GM18507 (cell line): ENCODE data around the gene RFX6.

ENCODE experiments used
- DNase-seq: peaks from one replicate; pipeline ENCODE4 v3.0.0; 2011; ENCODE audit warnings: low read depth; ENCODE audit not compliant: insufficient read length; ENCODE audit errors: extremely low spot score
- FAIRE-seq: peaks from 2 replicates; lab custom pipeline; 2011; peaks lifted over from hg19 to GRCh38; lab: Jason Lieb, UNC

RFX6 gene

DNA sequence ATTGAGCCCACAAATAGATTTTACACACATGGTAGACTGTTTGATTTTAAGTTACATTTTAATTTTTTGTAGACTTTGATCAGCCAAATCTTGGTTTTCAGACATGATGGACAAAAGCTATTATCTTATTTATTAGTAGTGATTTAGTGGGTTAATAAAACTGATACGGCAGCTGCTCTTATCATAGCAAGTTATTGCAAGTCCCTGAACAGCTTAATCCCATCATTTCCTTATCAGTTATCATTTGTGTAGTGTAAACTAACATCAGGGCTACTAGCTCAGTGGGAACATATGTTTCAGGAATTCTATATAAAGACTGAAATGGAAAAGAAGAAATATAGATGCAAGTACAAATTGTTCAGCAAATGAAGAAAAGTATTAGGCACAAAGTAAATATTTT, 10.9 kb downstream of the RFX6 start:
- DNase-seq: no peak

DNA sequence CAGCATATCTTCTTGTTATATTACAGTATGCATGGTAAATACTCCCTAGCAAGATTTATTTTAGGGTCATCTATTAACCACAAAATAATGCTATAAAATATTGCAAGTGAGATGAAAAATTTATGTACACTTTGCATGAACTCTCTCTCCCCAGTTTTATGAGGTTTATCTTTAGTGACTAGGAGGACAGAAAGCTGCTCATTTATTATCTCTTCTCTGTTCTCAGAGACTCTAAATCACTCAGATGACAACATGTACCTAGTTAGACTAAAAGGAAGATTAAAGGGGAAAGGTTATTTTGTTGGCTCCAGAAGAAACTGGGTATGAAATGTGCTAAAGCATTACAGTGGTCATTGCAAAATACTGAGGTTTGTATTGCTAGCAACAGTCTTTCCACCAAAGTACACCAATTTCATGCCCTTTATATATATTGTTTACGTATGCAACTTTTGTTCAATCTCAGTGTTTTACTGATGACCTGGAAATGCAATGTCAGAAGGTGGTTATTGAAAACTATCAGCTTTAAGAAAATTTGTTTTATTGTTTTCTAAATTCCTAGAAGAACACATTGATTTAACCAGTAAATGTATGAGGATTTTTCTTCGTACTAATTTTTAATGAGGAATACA, 11.8 kb downstream of the RFX6 start:
- DNase-seq (no peak), FAIRE-seq (no peak)

More for the DNA sequence above, 10.9 kb downstream of the RFX6 start:
- FAIRE-seq: no peak

DNA sequence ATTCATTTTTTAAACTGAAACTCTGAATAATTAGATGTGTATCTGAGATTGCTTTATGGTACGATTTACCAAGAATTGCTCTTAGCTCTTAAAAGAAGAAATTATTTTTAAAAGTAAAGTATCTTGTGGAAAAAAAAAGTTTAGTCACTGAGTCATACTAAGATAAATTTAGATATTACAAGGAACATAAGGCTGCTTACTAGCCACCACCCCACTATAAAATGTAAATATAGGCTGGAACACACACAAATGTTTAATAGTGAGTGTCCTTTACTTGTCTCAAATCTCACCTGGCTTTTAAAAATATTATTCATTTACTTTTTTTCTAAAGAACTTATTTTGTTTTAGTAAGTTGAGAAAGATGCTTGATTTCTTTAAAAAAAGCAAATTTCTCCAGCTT, 17.6 kb downstream of the RFX6 start:
- DNase-seq (no peak), FAIRE-seq (no peak)

DNA sequence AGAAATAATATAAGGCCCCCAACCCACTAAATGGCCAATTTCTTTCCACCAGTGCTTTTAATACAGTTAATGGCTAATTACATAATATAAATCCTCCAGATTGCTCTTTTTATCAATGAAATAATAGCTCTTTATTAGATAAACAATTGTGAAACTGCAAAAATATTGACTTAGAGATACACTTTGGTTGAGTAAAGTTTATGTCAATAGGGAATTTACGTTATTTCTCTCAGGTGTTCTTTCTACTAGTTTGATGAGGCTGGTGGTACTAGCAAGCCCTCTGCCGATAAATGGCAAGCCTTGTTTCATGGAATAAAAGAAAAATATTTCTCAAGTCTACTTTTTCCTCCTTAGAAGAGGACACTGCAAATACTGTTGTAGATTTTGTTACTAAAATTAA, 18.9 kb downstream of the RFX6 start:
- FAIRE-seq (no peak), DNase-seq (no peak)

DNA sequence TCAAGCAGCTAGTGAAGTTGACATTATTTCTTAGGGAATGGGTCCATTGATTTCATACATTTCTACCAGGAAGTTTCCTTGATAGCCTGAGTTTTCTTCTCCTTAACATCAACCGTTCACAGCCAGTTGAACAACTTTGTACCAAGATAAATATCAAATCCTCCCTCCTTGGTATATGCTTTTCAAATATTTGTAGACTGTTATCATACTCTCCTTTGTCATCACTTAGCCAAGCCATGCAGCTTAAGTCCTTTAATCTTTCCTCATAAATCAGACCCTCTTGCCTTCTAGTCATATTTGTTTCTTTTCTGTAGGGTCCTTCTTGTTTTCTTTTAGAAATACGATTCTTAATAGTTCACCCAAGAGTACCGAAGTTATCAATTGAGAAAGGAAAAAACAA, 25.6 kb downstream of the RFX6 start:
- DNase-seq (no peak), FAIRE-seq (no peak)

DNA sequence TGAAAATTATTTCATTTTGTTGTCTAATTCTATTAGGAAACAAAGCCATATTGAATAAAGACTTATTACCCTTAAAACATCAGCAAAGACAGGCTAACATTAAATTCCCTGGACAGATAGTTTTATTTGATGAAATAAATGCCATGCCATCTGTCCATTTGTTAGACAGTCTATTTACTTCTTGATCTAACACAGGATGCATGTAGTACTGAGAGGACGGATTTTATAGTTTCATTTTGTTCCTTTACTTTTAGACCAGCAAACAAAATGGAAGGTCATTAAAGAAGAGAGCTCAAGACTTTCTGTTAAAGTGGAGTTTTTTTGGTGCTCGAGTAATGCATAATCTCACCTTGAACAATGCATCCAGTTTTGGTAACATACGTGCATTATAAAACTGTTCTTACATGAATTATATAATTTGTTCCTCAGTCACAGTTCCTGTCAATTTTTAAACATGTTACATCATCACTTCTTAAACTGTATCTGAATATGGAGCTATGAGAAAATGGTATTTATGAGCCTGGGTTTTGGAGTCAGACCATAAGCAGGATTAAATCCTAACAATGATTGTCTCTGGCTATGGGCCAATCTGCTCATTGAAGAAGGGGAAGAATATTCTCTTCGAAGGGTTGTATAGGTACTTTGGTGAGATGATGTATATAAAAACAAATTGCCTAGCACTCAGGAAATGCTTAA, 46.0 kb downstream of the RFX6 start:
- DNase-seq: no peak
- FAIRE-seq: no peak

DNA sequence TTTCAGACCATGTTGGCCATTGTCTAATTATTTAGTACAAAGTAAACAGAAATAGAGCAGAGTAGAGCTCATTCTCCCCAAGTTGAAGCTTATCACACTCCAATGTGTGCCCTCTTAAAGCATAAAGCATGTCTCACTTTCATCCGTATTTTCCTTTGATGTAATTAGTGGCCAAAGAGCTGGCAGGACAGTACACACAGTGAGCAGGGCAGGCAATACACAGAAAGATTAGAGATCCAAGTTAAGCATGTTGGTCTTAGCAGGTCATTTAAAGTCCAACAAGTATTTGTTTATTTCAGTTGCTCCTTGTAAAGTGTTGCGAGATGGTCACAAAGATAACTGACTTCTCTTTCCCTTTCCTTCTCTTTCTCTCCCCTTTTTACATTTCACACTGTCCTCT, 47.2 kb downstream of the RFX6 start:
- FAIRE-seq: no peak

DNA sequence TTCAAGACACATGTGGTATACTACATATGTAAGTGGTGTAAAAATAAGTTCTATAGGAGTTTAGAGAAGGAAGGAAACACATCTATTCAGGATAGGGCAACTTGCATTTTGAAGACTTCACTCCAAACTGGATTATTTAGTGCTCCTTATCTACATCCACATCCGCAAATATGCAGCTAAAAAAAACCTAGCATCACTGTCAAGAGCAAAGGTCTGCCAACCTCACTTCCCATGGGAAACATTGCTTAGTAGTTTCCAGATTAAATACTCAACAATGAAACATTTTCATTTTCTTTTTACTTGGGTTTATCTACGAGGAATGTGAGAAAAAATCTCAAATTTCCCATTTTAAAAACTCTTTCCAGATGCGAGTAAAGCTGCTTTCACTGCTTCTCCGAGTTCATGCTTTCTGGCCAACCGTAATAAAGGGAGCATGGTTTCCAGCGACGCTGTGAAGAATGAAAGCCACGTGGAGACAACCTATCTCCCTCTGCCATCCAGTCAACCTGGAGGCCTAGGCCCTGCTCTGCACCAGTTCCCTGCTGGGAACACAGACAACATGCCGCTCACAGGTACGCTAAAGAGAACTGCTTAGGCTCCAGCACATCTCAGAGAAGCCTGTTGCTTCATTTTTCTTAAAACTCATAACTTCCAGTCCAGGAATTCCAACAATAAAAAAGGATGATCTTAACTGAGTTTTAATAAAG, 48.2 kb downstream of the RFX6 start:
- DNase-seq (no peak), FAIRE-seq (no peak)

More for the DNA sequence above, 47.2 kb downstream of the RFX6 start:
- no peak for DNase-seq

DNA sequence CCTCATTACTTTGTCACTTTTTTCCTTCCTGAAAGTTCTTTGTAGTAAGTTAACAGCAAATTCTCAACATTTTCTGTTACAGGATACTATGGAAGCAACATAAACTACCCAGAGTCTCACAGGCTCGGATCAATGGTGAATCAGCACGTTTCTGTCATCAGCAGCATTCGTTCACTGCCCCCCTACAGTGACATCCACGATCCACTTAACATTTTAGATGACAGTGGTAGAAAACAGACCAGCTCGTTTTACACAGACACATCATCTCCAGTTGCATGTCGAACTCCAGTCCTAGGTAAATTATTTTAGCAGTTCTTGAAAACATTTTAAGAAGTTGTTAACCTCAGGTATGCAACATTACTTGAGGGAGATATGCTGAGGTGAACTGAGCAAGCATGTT, 51.6 kb downstream of the RFX6 start:
- no peak for FAIRE-seq
- no peak for DNase-seq

DNA sequence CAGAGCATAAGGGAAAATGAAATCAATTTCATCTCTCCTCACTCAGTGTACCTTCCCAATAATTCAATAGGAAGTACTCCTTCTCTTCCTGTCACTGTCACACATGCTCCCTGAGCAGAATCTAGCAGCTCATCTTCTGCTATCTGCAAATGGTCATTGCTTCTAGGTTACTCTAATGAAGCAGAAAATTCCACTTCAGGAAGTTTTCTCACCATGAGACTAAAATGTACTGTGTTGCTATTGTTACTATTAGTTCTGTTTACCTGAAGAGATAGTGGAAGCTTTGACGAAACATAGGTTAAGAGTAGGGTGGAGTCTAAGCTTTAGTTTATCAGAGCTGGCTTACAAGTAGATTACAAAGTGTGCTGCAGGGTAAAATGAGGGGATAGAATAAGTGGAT, 52.8 kb downstream of the RFX6 start:
- FAIRE-seq (no peak), DNase-seq (no peak)

DNA sequence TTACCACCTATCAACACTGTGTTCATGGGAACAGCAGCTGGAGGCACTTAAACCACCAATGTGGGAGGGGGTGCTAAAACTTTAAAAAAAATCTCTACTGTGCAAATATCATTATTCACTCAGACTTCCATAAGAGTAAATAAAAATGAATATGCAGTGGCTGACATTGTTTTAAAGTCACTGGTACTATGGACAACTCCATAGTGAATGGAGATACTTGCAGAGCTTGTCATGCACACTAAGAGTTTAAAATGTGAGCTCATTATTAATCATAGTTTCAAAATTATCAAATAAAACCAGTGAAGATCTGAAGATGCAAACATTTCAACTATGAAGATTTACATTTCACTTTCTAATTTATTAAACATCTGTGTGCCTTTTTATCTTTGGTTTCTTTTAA, 54.4 kb downstream of the RFX6 start:
- DNase-seq (no peak), FAIRE-seq (no peak)

DNA sequence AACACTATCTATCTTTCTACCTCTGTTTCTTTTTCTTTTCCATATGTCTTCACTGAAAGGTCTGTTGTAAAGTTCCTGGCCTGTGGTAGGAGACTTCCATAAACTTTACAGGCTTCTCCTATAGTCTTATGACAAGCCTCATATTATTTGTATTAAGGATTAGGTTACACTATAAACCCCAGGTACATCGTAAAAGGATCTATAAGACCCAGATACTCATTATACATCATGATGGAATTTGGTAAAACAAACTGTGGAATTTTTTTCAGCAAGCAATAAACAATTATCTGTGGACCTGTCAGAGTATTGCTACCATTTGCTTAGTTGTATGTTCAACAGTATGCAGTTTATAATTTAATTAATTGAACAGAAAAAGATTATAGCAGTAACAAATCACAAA, 55.5 kb downstream of the RFX6 start:
- FAIRE-seq (no peak), DNase-seq (no peak)

DNA sequence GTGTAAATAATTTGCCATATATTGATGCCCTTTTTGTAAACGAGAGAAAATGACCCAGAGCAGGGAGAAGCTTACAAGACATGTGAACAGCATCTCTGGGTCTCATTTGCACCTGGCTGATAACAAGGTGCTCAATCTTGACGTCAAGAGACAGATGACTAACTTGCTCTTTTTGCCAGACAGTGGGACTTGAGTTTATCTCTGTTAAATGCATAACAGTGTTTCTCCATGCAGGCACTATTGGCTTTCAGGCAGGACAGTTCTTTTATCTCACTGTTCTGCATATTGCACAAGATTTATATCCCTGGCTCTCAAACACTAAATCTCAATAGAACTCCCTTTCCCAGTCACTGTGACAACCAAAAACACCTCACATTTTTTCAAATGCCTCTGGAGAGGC, 56.4 kb downstream of the RFX6 start:
- DNase-seq (no peak), FAIRE-seq (no peak)

DNA sequence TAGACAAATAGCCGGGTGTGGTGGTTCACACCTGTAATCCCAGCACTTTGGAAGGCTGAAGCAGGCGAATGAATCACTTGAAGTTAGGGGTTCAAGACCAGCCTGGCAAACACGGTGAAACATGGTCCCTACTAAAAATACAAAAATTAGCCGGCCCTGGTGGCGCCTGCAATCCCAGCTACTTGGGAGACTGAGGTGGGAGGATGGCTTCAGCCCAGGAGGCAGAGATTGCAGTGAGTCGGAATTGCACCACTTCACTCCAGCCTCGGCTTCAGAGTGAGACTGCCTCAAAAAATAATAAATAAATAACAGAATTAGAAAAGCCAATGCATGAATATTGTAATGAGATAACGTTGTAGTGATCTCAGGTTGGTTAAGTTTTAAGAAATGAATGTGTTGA, 61.3 kb downstream of the RFX6 start:
- DNase-seq (no peak), FAIRE-seq (no peak)

DNA sequence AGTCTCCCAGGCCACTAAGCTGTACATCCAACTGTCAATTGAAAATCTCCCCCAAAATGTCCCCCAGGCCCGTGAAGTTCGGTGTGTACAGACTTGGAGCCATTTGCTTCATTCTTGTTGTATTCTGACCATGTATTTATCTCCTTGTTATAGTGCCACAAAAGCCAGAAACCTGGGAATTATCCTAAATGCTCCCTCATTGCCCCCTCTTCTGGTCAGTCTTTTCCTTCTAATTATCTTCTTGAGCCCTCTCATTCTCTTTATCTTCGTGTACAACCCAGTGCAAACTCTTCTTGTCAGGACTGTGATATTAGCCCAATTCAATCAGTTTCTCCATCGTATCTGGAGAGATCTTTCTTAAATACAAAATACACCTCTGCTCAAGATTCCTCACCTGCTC, 64.7 kb downstream of the RFX6 start:
- no peak for FAIRE-seq
- no peak for DNase-seq

DNA sequence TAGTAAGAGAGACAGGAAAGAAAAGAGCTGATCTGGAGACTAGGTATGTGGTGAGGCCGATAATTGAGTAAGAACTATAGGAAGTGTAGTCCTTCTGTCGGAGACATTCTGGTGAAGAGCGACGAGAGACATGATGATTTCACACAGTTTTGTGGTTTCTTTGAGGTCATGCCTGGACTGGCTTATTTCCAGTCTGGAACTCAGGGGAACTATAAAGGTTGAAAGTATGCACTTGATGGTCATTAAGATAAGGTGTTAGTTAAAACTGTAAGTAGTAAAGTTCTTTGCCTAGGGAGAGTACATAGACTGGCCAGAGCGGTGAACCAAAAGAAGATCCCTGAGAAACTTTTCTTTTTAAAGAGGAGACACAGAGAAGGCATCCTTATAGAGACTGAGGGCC, 68.8 kb downstream of the RFX6 start:
- FAIRE-seq (no peak), DNase-seq (no peak)

DNA sequence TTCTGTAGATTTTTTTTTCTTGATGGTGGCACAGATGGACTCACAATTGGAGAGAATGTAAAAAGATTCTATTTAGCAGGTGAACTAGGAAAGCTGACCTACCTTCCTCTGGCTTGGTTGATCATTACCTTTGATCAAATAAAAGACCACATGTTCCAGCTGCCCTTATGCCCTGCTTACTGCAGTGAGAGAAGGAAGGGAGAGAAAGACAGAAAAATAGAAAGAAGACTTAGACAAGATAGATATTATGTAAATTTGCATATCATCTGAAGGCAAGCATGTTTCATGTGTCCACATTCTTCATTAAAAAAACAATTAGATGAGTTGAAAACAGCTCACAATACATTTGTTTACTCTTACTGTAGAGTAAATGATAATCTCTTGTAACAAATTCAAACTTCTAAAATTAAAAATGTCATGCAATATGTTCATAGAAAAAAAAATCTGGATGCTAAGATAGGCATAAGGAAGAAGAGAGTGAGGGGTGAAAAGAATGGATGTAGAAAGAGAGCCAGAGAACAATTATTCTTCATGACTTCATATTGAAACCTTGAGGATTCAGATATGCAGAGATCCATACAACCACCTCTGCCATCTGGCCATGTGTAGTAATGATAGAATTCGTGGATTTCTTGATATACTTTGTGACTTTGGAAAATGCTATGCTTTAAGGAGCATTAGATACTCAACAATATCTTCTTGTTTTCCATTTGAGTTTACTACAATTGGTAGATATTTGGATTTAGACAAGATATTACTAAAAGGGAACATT, 71.7 kb downstream of the RFX6 start:
- FAIRE-seq: no peak
- no peak for DNase-seq

DNA sequence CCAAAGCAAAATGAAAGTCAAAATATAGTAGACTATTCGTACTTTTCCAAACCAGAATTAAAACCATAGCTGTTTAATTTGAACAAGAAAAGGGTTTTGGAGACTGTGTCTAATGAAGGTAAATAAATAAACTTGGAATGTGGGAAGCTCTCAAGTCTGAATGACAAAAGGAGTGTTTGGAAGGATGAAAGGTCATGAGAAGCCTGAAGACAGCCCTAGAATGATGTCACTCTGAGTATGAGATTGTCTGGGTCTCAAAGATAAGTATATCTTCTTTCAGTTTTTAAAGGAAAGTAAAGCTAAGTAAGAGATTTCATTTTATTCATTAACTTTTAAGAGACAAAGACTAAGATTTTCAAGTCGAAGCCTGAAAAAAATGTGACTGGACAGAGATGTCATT, 72.9 kb downstream of the RFX6 start:
- DNase-seq (no peak), FAIRE-seq (no peak)

DNA sequence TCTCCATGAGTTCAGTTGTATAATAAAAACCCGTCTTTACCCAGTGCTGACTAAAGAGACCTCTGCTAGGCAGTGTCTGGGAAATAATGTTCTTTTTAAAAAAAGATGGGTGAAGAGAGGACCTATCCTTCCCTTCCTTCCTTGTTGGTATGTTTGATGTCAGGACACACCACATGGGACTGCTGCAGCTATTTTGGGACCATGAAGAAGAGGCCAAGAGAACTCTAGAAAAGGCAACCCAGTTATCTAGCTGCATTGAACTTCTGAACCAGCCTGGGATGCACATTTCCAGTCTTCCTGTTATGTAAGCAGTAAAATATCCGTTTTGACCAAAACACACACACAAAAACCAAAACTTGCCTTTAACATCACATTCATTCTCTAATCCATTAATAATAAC, 77.3 kb downstream of the RFX6 start:
- FAIRE-seq: no peak
- DNase-seq: no peak

DNA sequence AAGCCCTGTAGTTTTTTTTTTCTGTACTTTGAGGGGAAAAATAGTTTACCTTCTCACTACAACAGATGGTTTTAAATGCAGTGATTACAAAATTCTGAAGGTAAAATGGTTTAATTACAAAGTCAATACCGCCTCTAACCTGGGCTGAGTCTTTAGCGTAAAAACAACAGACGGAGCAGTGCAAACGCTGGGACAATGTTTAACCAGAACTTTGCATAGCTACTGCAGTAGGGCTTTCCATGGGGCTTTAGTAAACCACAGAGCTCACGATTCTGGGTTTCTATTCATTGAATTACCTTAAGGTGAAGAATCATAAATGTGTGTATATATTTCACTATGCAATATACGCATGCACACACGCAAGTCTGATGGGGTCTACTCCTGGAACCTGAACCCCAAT, 77.9 kb downstream of the RFX6 start:
- FAIRE-seq (no peak), DNase-seq (no peak)
